H9 (cell line): Measurements from ENCODE around the gene PHOX2A. TPM values are rescaled to one million over a fixed set of nuclear protein-coding genes. Genes with fewer than 3 reads are reported as not detected.

ENCODE experiments used
- DNase-seq: peaks from one replicate; pipeline ENCODE4 v3.0.0-alpha.2; 2017
- H2AFZ ChIP-seq: one replicate; pipeline ENCODE4 v1.6.1; 2013; ENCODE audit warnings: mild to moderate bottlenecking, low read length, control low read depth, moderate library complexity
- H2AK5ac ChIP-seq: 2 replicates; pipeline ENCODE4 v1.6.1; 2013; ENCODE audit warnings: low read length, control low read depth, mixed read lengths; ENCODE audit not compliant: insufficient read length
- H2BK120ac ChIP-seq: one replicate; pipeline ENCODE4 v1.6.1; 2013; ENCODE audit warnings: low read depth, mild to moderate bottlenecking, low read length, control low read depth, inconsistent platforms; ENCODE audit not compliant: poor library complexity, severe bottlenecking
- H2BK12ac ChIP-seq: 2 replicates; pipeline ENCODE4 v1.6.1; 2013; ENCODE audit warnings: low read length, control low read depth, mixed read lengths, low read depth; ENCODE audit not compliant: insufficient read length
- H2BK15ac ChIP-seq: 2 replicates; pipeline ENCODE4 v1.6.1; 2013; ENCODE audit warnings: low read depth, low read length, control low read depth
- H2BK20ac ChIP-seq: one replicate; pipeline ENCODE4 v1.6.1; 2013; ENCODE audit warnings: low read depth, mild to moderate bottlenecking, low read length, control low read depth, inconsistent platforms; ENCODE audit not compliant: poor library complexity, severe bottlenecking
- H2BK5ac ChIP-seq: 2 replicates; pipeline ENCODE4 v1.6.1; 2013; ENCODE audit warnings: low read length, control low read depth, mixed read lengths; ENCODE audit not compliant: insufficient read length
- H3K14ac ChIP-seq: 2 replicates; pipeline ENCODE4 v1.6.1; 2013; ENCODE audit warnings: low read length, control low read depth; ENCODE audit not compliant: insufficient read depth
- H3K18ac ChIP-seq: 2 replicates; pipeline ENCODE4 v1.6.1; 2013; ENCODE audit warnings: low read depth, mild to moderate bottlenecking, mixed read lengths, low read length, control low read depth; ENCODE audit not compliant: insufficient read length
- H3K23ac ChIP-seq: 2 replicates; pipeline ENCODE4 v1.6.1; 2013; ENCODE audit warnings: low read length, control low read depth, mixed read lengths, low read depth; ENCODE audit not compliant: insufficient read length
- H3K23me2 ChIP-seq: 2 replicates; pipeline ENCODE4 v1.6.1; 2013; ENCODE audit warnings: low read depth, mild to moderate bottlenecking, mixed read lengths, low read length, control low read depth; ENCODE audit not compliant: insufficient read length, poor library complexity, severe bottlenecking
- H3K27ac ChIP-seq: 2 replicates; pipeline ENCODE4 v1.5.1; 2013; ENCODE audit warnings: low read length, control low read depth, mixed read lengths, low read depth; ENCODE audit not compliant: insufficient read length
- H3K27me3 ChIP-seq: 2 replicates; pipeline ENCODE4 v1.6.1; 2013; ENCODE audit warnings: low read length, control low read depth, inconsistent platforms; ENCODE audit not compliant: insufficient read depth
- H3K4ac ChIP-seq: 2 replicates; pipeline ENCODE4 v1.6.1; 2013; ENCODE audit warnings: low read depth, mild to moderate bottlenecking, control low read depth, inconsistent platforms, low read length, moderate library complexity
- H3K4me1 ChIP-seq: 2 replicates; pipeline ENCODE4 v1.6.1; 2013; ENCODE audit warnings: low read length, control low read depth, inconsistent platforms; ENCODE audit not compliant: insufficient read depth
- H3K4me2 ChIP-seq: 2 replicates; pipeline ENCODE4 v1.6.1; 2013; ENCODE audit warnings: low read length, control low read depth, mixed read lengths; ENCODE audit not compliant: insufficient read length, insufficient read depth
- H3K56ac ChIP-seq: 2 replicates; pipeline ENCODE4 v1.6.1; 2013; ENCODE audit warnings: low read depth, mild to moderate bottlenecking, mixed read lengths, low read length, control low read depth; ENCODE audit not compliant: insufficient read length
- H3K79me1 ChIP-seq: 2 replicates; pipeline ENCODE4 v1.6.1; 2013; ENCODE audit warnings: low read depth, mild to moderate bottlenecking, moderate library complexity, low read length, control low read depth, inconsistent platforms; ENCODE audit not compliant: insufficient read depth, poor library complexity, severe bottlenecking
- H3K79me2 ChIP-seq: 2 replicates; pipeline ENCODE4 v1.6.1; 2013; ENCODE audit warnings: low read length, control low read depth, inconsistent platforms; ENCODE audit not compliant: insufficient read depth
- H3K9ac ChIP-seq: 2 replicates; pipeline ENCODE4 v1.6.1; 2013; ENCODE audit warnings: low read length, control low read depth, mixed read lengths; ENCODE audit not compliant: insufficient read length; ENCODE audit errors: extremely low read depth
- H3K9me3 ChIP-seq: one replicate; pipeline ENCODE4 v1.6.1; 2013; ENCODE audit warnings: low read depth, low read length, inconsistent platforms; ENCODE audit not compliant: control insufficient read depth
- H3T11ph ChIP-seq: one replicate; pipeline ENCODE4 v1.6.1; 2013; ENCODE audit warnings: mild to moderate bottlenecking, low read length, control low read depth, inconsistent platforms
- H4K20me1 ChIP-seq: one replicate; pipeline ENCODE4 v1.6.1; 2013; ENCODE audit not compliant: control insufficient read depth, insufficient read length, insufficient read depth
- H4K5ac ChIP-seq: 2 replicates; pipeline ENCODE4 v1.6.1; 2013; ENCODE audit warnings: low read depth, mild to moderate bottlenecking, mixed read lengths, low read length, control low read depth; ENCODE audit not compliant: insufficient read length
- H4K8ac ChIP-seq: replicated peaks from 2 replicates; pipeline ENCODE4 v1.6.1; 2013; ENCODE audit warnings: low read length, control low read depth, mixed read lengths, low read depth; ENCODE audit not compliant: insufficient read length
- H4K91ac ChIP-seq: 2 replicates; pipeline ENCODE4 v1.6.1; 2013; ENCODE audit warnings: low read depth, mild to moderate bottlenecking, moderate library complexity, mixed read lengths, low read length, control low read depth; ENCODE audit not compliant: insufficient read length
- H3K27ac Mint-ChIP-seq, 3 experiments: 2 replicates in 2 of 3; 3 replicates in 1 of 3; pipeline ENCODE4 v1.8.0; 2020 to 2021; ENCODE audit warnings: mixed read lengths in 3 of 3, mild to moderate bottlenecking in 1 of 3, moderate library complexity in 1 of 3
- H3K27me3 Mint-ChIP-seq: 2 replicates; pipeline ENCODE4 v1.8.0; 2021; ENCODE audit warnings: low read depth, mild to moderate bottlenecking, moderate library complexity, mixed read lengths
- H3K36me3 Mint-ChIP-seq, 3 experiments: 2 replicates in 2 of 3; 3 replicates in 1 of 3; pipeline ENCODE4 v1.8.0; 2020 to 2021; ENCODE audit warnings: low read depth in 3 of 3, mixed read lengths in 3 of 3; ENCODE audit not compliant: insufficient read depth in 1 of 3
- H3K4me1 Mint-ChIP-seq, 2 experiments: 2 replicates each; pipeline ENCODE4 v1.8.0; 2020; ENCODE audit warnings: mixed read lengths in 2 of 2
- H3K4me3 Mint-ChIP-seq, 2 experiments: 2 replicates in 1 of 2; 3 replicates in 1 of 2; pipeline ENCODE4 v1.8.0; 2020 to 2021; ENCODE audit warnings: mild to moderate bottlenecking in 2 of 2, mixed read lengths in 2 of 2, moderate library complexity in 1 of 2
- H3K9me3 Mint-ChIP-seq, 2 experiments: 2 replicates in 1 of 2; 3 replicates in 1 of 2; pipeline ENCODE4 v1.8.0; 2020; ENCODE audit warnings: mild to moderate bottlenecking in 2 of 2, mixed read lengths in 2 of 2, moderate library complexity in 1 of 2
- WGBS: extraction: QIAGEN DNeasy Blood & Tissue Kit; methylation state at CpG from one replicate; pipeline ENCODE4 v1.1.7; 2013; ENCODE audit warnings: missing lambda C conversion rate, low lambda C conversion rate, mixed read lengths; ENCODE audit not compliant: insufficient read length; ENCODE audit errors: extremely low coverage; 5-methylcytosine and 5-hydroxymethylcytosine counted together
- total RNA-seq: library from RNA; stranded (reverse); gene quantifications from 2 replicates; pipeline ENCODE4 v1.2.1, GENCODE V29; 2021
- TF ChIP-seq, protein P1 (sequence below): fragments of 200-600 bp; sonication (generic); conservative IDR thresholded peaks from 3 replicates; pipeline ENCODE4 v1.8.0; 2021; ENCODE audit warnings: antibody characterized with exemption, mild to moderate bottlenecking

The PHOX2A gene
- total RNA-seq, 1 experiment from 2014 or later = 1.4 TPM

DNA sequence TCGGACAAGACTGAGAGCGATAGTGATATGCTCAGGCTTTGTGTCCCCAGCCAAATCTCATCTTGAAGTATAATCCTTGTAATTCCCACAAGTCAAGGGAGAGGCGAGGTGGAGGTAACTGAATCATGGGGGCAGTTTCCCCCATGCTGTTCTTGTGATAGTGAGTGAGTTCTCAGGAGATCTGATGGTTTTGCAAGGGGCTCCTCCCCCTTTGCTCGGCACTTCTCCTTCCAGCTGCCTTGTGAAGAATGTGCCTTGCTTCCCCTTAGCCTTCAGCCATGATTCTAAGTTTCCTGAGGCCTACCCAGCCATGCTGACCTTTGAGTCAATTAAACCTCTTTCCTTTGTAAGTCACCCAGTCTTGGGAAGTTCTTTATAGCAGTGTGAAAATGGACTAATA, 34.9 kb downstream of the PHOX2A start:
- Mint-ChIP-seq H3K36me3 (no peaks in the 10 kb centered on the region), H3K27me3 (peaks cover 7% of the 10 kb centered on the region), H3K9me3 (no peaks in the 10 kb centered on the region), H3K4me3 (no peak overlapping the region), H3K27ac (no peak overlapping the region), H3K4me1 (peaks cover 0 to 7% of the 10 kb centered on the region in 2 experiments; a peak in 3 of 4 replicates)
- Histone ChIP-seq H3K9me3 (no peaks in the 10 kb centered on the region), H2BK5ac (no peak overlapping the region), H3K23ac (no peak overlapping the region), H3K23me2 (no peaks in the 10 kb centered on the region), H3K56ac (no peak overlapping the region), H3K18ac (no peak overlapping the region), H3K4me1 (no peaks in the 10 kb centered on the region), H3K14ac (no peak overlapping the region), H3T11ph (no peak overlapping the region), H2AFZ (no peak overlapping the region), H2BK15ac (no peak overlapping the region), H3K27me3 (no peaks in the 10 kb centered on the region), H3K4me2 (no peak overlapping the region), H2BK12ac (no peak overlapping the region), H2BK20ac (no peak overlapping the region), H4K20me1 (no peaks in the 10 kb centered on the region), H3K79me2 (no peaks in the 10 kb centered on the region), H2BK120ac (no peak overlapping the region), H3K27ac (no peak overlapping the region), H4K8ac (no peak overlapping the region), H3K79me1 (no peaks in the 10 kb centered on the region), H3K4ac (no peak overlapping the region), H4K91ac (no peak overlapping the region), H4K5ac (no peak overlapping the region), H2AK5ac (no peak overlapping the region), H3K9ac (no peak overlapping the region)
- no peak for DNase-seq
- WGBS = no CpG with 5 or more reads among the region's 4 CpGs
- TF ChIP-seq, protein P1, sequence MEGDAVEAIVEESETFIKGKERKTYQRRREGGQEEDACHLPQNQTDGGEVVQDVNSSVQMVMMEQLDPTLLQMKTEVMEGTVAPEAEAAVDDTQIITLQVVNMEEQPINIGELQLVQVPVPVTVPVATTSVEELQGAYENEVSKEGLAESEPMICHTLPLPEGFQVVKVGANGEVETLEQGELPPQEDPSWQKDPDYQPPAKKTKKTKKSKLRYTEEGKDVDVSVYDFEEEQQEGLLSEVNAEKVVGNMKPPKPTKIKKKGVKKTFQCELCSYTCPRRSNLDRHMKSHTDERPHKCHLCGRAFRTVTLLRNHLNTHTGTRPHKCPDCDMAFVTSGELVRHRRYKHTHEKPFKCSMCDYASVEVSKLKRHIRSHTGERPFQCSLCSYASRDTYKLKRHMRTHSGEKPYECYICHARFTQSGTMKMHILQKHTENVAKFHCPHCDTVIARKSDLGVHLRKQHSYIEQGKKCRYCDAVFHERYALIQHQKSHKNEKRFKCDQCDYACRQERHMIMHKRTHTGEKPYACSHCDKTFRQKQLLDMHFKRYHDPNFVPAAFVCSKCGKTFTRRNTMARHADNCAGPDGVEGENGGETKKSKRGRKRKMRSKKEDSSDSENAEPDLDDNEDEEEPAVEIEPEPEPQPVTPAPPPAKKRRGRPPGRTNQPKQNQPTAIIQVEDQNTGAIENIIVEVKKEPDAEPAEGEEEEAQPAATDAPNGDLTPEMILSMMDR = no peak
